AG04450 (cell line): ENCODE measurements around the gene WDR20. TPM values are rescaled to one million over a fixed set of nuclear protein-coding genes. Genes with fewer than 3 reads are reported as not detected.
"Not testable (repeated sequence)": the region's sequence is repeated elsewhere in the genome, so short reads cannot be mapped to it uniquely, and the experiment has no call there.

ENCODE experiments used
- CTCF ChIA-PET: fragments of 300-600, 350-600 bp; formaldehyde crosslinking; extraction: SDS; loops from one replicate; lab custom pipeline; 2022; ENCODE audit warnings: antibody characterized with exemption, inconsistent platforms; lab: Charles Lee
- POLR2A ChIA-PET: fragments of 350-600 bp; formaldehyde crosslinking; extraction: SDS; loops from one replicate; lab custom pipeline; 2021; ENCODE audit warnings: antibody characterized with exemption, inconsistent platforms; lab: Yijun Ruan, JAX
- DNase-seq: peaks from one replicate; pipeline ENCODE4 v3.0.0-alpha.2; 2011; ENCODE audit warnings: low read depth, low spot score
- H3K27ac ChIP-seq: one replicate; pipeline ENCODE4 v1.5.1; 2012; ENCODE audit warnings: low read depth, low read length, control low read depth
- H3K27me3 ChIP-seq: one replicate; pipeline ENCODE4 v1.6.0; 2012; ENCODE audit warnings: low read length; ENCODE audit not compliant: control insufficient read depth, insufficient read depth
- H3K4me3 ChIP-seq: 2 replicates; pipeline ENCODE4 v1.5.1; 2011; ENCODE audit warnings: mild to moderate bottlenecking, low read depth, low read length, control low read depth
- H3K9me3 ChIP-seq: 2 replicates; pipeline ENCODE4 v1.5.1; 2012; ENCODE audit warnings: low read length; ENCODE audit not compliant: control insufficient read depth, insufficient read depth
- CTCF ChIP-seq: IDR thresholded peaks from 2 replicates; pipeline ENCODE4 v1.5.1; 2011; ENCODE audit warnings: low read depth, low read length, control low read depth, inconsistent platforms
- polyA plus RNA-seq: library from polyadenylated mRNA; depleted of rRNA; stranded (reverse); fragments of >200 nt; gene quantifications from 2 replicates; pipeline ENCODE4 v1.2.3, GENCODE V29; 2011

WDR20 gene
- polyA plus RNA-seq, 1 experiment: 16.6 TPM

- POLR2A ChIA-PET: no interaction called here
- Histone ChIP-seq H3K9me3 (no peaks in the 10 kb centered on the region), H3K27me3 (no peaks in the 10 kb centered on the region), H3K27ac (no peak overlapping the region), H3K4me3 (no peak overlapping the region)
- CTCF ChIA-PET: interaction anchor here (0.7 to 1.4 kb wide), 3 partner anchors 30 to 187 kb away, joined by 3 to 6 read pairs (median 3); no protein-coding TSS in a partner anchor
- DNase-seq: no peak
- TF ChIP-seq CTCF: no peak
These were observed 12.8 kb upstream of the WDR20 start for GRCh38 chr14:102126807-102127455.

GRCh38 chr14:102131741-102132140 is 8.0 kb upstream of the WDR20 start:
- no peaks in the 10 kb centered on the region for H3K27me3 ChIP-seq
- TF ChIP-seq CTCF: no peak
- H3K27ac ChIP-seq: no peak overlapping the region
- no peak for DNase-seq
- ChIA-PET CTCF (no interaction called here), POLR2A (no interaction called here)
- no peak overlapping the region for H3K4me3 ChIP-seq
- no peaks in the 10 kb centered on the region for H3K9me3 ChIP-seq

GRCh38 chr14:102134021-102134420 is 5.7 kb upstream of the WDR20 start:
- CTCF ChIA-PET: interaction anchor here (0.7 kb wide), 1 partner anchor 194 kb away, joined by 3 read pairs; no protein-coding TSS in a partner anchor
- H3K27ac ChIP-seq, H3K4me3 ChIP-seq, DNase-seq, H3K27me3 ChIP-seq, POLR2A ChIA-PET, H3K9me3 ChIP-seq: not testable (repeated sequence)

GRCh38 chr14:102134719-102135118 is 5.0 kb upstream of the WDR20 start:
- CTCF ChIA-PET, POLR2A ChIA-PET: not testable (repeated sequence)

GRCh38 chr14:102135456-102135855 is 4.2 kb upstream of the WDR20 start:
- H3K4me3 ChIP-seq, POLR2A ChIA-PET, H3K9me3 ChIP-seq, H3K27me3 ChIP-seq, H3K27ac ChIP-seq, CTCF ChIA-PET, DNase-seq: not testable (repeated sequence)

More at GRCh38 chr14:102134719-102135118, 5.0 kb upstream of the WDR20 start:
- not testable (repeated sequence) for H3K27me3 ChIP-seq, H3K4me3 ChIP-seq, DNase-seq, H3K27ac ChIP-seq, H3K9me3 ChIP-seq

GRCh38 chr14:102138535-102138934 is 1.2 kb upstream of the WDR20 start:
- ChIA-PET POLR2A (interaction anchor here (0.5 kb wide), 1 partner anchor 646 kb away, joined by 9 read pairs; no protein-coding TSS in a partner anchor), CTCF (interaction anchor here (0.8 to 1.2 kb wide), 2 partner anchors 176 to 183 kb away, joined by 3 read pairs; no protein-coding TSS in a partner anchor)
- no peak for TF ChIP-seq CTCF
- no peaks in the 10 kb centered on the region; the same call in 1 of the 2 replicates for H3K9me3 ChIP-seq
- H3K27ac ChIP-seq: no peak overlapping the region
- no peak for DNase-seq
- H3K27me3 ChIP-seq: no peaks in the 10 kb centered on the region
- peak overlapping the region; percentile 95 for H3K4me3 ChIP-seq
